DMS79 treated with DMSO at 0.1 percent for 48 hours (cell line): Measurements from ENCODE around the gene SUSD4.

Source experiments
- DNase-seq: peaks from one replicate; lab custom pipeline; 2025; lab: John Stamatoyannopoulos, UW

SUSD4 gene

DNA sequence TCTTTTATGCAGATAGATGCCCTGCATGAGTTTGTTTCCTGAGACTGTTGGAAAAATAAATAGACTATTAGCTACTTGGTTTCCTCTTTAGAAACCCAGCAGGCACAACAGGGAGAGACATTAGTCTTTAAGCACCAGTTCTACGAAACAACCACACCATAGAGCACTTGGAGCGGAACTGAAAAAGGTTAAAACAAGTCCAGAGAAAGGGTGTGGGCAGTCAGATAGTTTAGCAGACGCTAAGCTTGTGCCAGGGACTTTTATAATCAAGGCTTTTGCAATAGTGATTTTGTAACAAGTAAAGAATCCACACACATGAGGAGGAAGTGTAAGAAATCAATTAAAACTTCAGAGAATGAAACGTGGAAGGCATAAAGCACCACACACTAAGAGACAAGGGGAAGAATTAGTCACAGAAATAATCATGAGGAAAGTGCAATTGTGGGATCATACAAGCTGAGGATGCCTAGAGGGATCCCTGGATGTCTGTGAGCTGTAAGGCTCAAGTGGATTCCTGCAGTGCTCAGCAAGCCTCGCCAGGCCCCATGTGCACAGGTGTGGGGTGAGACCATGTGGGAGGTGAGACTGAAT, 183.2 kb downstream of the SUSD4 start:
- DNase-seq = no peak

DNA sequence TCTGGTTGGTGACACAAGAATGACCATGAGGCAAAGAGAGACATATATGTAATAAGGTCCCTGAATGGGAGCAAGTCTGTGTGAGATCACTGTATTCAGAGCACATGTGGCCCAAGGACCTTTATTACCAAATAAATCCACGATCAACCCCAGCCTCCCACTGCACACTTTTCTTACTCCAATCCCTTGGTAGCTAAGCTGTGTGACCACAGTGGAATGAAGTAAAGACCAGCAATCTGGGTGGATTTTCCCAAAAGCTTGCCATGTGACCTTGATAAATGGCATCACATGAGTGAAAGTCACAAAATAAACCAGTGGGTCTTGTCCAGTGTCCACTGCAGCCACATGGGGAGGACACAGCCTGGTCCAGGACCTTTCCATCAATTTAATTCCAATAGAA, 184.2 kb downstream of the SUSD4 start:
- no peak for DNase-seq

DNA sequence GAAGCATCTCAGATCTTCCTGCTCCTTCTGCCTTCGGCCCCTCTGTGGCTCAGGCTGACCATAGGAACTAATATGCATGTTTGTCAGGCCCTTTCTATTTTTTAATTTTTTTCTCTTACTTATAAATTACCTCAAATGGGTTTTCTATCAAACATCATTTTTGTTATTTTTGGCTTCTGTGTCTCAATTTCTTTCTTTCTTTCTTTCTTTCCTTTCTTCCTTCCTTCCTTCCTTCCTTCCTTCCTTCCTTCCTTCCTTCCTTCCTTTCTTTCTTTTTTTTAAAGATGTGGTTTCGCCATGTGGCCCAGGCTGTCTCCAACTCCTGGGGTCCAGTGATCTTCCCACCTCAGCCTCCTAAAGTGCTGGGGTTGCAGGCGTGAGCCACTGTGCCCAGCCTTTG, 184.7 kb downstream of the SUSD4 start:
- no peak for DNase-seq

DNA sequence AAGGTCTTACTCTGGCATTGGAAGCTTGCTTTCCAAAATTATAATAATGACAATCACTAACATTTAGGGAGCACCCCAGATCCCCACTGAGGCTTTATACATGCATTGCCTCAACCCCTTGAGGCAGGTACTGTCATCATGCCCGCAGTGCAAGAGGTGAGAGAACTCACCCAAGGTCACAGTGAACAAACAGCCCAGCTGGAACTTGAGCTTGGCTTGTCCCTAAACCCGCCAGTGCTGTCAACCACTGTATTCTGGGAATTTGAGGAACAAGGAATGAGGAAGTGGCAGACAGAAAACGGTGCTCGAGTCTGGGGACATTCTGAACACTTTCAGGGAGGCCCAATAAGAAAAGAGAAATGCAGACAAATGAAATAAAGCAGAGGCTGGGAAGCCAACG, 186.3 kb downstream of the SUSD4 start:
- DNase-seq = no peak

DNA sequence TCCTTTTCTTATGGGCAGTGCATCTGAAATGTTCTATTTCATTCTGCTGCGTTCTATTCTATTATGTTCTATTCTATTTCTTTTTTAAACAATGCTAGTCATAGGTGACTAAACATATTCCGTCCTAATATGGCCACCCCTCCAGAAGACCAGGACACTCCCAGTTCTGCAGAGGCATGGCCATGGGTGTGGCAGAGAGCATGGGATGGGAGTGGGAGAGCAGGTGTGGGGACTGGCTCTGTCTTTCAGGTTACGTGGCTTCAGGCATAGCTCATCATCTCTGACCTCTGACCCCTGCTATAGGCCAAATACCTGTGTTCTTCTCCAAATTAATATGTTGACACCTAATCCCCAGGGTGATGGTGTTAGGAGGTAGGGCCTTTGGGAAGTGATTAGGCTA, 187.5 kb downstream of the SUSD4 start:
- no peak for DNase-seq

DNA sequence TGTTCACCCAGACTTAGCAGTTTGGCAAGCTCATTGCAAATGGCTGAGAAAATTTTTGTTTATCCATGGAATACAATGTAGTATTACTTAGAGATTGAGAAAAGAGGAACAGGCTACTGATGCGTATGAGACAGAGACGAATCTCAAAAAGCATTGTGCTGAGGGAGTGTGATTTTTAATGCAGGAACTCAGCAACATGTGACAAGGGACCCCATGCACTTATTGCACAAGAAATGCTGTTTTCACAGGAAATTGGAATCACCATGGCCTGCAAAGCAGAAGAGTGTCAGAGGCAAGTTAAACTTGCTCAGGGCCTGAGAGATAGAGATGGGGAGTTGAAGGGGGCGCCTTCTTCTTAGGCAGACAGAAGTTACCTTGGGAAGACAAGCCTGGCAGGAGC, 188.3 kb downstream of the SUSD4 start:
- DNase-seq = no peak

DNA sequence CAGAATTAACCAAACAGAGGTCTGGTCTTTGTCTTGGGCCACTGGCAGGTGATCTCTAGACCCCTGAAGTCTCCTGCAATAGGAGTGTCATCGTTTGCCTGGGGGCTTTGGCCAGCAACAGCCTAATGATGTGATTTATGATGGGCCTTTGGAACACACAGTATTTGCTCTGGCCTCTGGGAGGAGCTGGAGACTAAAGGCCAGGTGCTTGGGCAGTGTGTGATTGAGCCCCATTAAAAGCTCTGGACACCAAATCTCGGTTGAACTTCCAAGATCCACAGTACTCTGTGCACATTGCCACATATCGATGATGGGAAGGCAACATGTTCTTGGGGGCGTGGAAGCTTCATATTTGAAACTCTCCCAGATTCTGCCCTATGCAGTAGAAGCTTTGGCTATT, 188.9 kb downstream of the SUSD4 start:
- no peak for DNase-seq
